Activated gamma-delta T cell treated with anti-CD3 and anti-CD28 coated beads, Interleukin-2, amount 50 U/mL, for 16 hours (primary cell): ENCODE measurements around the gene EVX2.

Experiments
- DNase-seq: peaks from one replicate; pipeline ENCODE4 v3.0.0-alpha.2; 2020; ENCODE audit warnings: low read depth

The EVX2 gene

DNA sequence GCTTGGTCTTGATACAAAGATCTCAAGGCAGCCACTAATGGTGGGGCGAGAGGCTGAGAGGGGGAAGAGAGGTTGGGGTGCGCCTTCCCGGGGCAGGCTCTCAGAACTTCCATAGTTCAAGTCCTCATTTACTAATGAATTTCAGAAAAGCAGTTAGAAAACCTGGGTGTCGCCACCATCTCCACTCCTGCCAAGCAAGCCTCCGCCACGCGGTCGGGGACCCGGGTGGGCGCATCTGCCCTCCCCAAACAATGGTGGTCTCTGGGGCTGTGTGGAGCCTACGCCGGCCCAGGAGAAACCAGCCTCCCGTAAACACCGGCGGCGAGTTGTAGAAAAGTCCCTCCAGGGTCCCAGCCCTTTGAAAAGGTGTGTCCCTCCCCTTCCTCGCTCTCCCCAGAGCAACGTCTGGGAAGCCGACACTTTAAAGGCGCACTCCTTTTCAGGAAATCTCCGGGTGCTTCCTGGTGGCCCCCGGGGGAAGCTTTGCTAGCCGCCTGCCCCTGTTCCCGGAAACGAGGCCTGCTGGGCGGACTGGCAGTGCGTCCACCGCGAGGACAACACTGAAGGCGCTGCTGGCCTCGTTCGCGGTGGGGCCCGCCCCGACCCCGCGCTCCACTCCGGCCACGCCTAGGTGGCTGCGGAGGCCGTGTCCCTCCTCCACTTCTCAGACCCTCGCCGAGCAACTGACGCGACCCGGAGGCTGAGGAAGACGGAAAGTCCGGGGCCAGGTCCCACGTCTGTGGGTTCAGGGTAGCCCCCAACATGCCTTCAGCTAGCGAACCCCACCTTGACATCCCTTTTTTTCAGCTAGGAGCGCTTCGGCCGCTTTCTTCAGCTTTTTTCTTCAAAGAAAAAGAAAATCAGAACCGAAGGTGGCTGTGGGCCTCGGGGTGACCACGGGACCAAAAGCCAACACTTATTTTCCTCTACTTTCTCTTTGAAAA, 16.8 kb downstream of the EVX2 start:
- DNase-seq = no peak

DNA sequence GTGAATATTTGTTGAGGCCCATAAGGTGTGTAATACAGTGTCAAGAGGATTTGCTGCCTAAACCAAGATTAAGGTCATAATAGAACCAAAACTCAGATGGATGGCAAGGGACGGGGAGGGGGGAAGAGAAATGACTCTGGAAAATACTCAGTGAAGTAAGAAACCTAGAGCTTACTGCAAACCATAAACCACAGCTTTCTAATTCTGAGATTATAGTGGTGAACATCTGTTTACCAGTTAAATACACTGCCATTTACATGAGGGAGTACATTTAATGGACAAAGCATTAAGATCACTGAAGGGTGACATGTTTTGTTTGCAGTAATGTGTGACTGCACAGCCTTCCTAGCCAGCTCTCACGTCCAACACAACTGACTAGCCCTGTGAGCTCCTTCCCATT, 19.8 kb downstream of the EVX2 start:
- DNase-seq = no peak

DNA sequence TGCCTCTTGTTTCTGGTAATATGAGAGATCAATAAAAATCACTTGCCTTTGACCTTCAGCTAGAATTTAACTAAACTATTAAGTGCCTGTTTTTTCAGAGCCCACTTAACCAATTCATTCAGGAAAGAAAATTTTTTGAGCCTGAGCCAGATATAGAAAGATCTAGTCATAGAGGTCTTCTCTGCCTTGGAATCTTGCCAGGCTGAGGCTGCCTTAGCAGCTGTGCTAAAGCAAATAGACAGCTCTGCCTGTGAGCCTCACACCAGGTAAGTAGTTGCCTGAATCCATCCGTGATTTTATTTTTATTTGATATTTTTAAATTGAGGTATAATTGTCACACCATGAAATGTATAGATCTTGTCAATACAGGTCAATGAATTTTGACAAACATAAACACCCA, 27.4 kb downstream of the EVX2 start:
- no peak for DNase-seq

DNA sequence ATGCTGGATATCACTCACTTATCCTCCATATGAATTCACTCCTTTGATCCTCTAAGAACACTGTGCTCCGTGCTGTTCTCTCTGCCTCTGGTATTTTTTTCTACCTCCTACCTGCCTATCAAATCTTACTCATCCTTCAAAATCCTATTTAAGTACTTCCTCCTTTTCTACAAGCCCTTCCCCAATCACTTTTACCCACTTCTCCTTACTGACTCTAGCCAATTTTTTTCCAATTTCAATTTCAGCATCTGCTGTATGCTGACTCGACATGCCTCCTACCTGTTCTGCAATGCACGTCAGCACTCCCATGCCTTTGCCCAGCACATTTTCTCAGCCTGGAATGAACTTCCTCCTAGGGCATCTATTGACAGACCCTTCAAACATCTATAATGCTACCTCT, 44.4 kb downstream of the EVX2 start:
- no peak for DNase-seq

DNA sequence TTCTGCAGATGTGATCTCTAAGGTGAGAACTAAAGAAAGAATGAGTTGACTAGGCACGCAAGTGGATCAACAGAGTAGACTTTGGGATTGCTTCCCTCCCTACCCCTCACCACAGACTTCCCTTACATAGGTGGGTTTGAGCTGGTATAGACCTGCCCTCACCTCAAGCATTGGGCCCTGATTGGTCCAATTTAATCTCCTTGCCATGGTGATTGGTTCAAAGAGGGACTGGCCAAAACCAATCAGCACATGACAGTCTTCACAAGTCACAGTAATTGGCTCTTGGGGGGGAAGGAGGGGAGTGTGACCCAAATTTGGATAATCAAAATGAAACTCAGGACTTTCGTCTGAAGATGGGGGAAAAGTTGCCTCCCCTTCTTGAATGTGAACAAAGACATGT, 45.1 kb downstream of the EVX2 start:
- no peak for DNase-seq

DNA sequence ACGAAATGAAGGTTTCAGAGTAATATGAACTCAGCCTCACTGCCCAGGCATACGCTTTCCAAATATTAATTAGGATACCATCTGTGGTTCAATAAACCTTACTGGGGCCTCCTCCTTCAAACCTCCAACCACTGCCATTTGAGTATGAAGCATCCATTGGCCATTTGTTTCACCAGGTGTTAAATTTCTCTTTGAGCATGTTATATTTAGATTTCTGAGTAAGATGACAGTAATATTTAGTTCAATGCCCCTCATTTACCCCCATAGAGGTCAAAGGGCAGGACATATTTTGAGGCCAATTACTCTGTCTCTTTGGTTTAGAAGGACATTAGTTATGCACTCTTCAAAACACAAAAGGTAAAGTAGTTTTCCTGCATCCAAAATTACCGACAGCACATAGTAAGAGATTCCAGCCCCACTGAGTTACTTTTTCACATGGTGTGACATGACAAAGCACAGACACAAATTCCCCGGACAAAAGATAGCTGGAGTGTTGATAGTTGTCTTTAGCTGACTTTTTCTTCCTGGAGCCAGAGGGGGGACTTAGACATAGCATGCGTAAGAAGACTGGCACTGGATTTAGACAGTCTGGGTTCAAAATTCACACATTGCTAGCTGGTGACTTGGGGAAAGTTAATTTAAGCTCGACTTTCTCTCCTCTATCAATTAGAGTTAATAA, 48.6 kb downstream of the EVX2 start:
- no peak for DNase-seq

DNA sequence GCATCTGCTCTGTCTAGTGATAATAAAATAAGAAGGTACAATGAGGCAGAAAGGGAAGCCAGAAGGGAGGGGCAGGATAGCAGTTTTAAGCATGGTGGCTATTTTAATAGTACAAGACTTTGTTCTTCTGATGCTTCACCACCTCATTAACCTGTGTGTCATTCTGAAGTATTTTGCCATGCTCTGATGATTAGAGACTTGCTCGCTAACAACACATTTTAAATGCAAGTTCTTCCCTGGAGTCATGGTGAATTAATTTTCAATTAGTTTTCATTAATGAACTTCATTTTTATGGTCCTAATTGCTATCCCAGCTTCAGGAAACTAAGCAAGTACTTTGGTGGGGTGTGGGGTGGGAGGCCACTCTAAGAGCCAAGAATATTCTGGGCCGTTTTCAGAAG, 56.0 kb downstream of the EVX2 start:
- DNase-seq = no peak
